ENCODE results near the gene RETREG3. TPM values are rescaled to one million over a fixed set of nuclear protein-coding genes. Genes with fewer than 3 reads are reported as not detected.

The RETREG3 gene
- total and polyA plus RNA-seq, 9 of the 15 experiments (the other 6 are each of a cell fraction or from before 2014, with no cell fraction given) = 4.1 to 39.0 (median 16.9) TPM

GRCh38 chr17:42553161-42553818, 55.9 kb downstream of the RETREG3 start (continued):
- no peak for TF ChIP-seq RAD51 (IDR thresholded peaks at IDR 0.05; ENCODE audit: borderline replicate concordance, low read depth)
- no peak for TF ChIP-seq ARNT (IDR thresholded peaks at IDR 0.05)
- TF ChIP-seq ZNF316 (IDR thresholded peaks at IDR 0.05) = no peak
- TF ChIP-seq ZNF134 (CRISPR knock-in tag; conservative IDR thresholded peaks at IDR 0.05) = no peak
- no peak for TF ChIP-seq STAT5B (CRISPR knock-in tag; IDR thresholded peaks at IDR 0.05)
- TF ChIP-seq GTF2A2 (tag; IDR thresholded peaks at IDR 0.05) = no peak
- 0 out of 2 replicates have a peak, but pooled peaks have one; percentile 22 for TF ChIP-seq MXI1 (IDR thresholded peaks at IDR 0.05; ENCODE audit: low read depth, low read length)
- TF ChIP-seq SP1 (CRISPR knock-in tag; IDR thresholded peaks at IDR 0.05) = no peak
- no peak for TF ChIP-seq ZNF609 (CRISPR knock-in tag; IDR thresholded peaks at IDR 0.05; ENCODE audit: borderline replicate concordance)
- TF ChIP-seq CHCHD3 (CRISPR knock-in tag; IDR thresholded peaks at IDR 0.05) = no peak
- TF ChIP-seq ZNF589 (CRISPR knock-in tag; IDR thresholded peaks at IDR 0.05; ENCODE audit: low read depth) = 0 out of 2 replicates have a peak, but pooled peaks have one; percentile 25
- no peak for TF ChIP-seq ZNF347 (CRISPR knock-in tag; IDR thresholded peaks at IDR 0.05; ENCODE audit: low read depth)
- TF ChIP-seq THRA (IDR thresholded peaks at IDR 0.05) = no peak
- TF ChIP-seq ZNF561 (CRISPR knock-in tag; conservative IDR thresholded peaks at IDR 0.05) = no peak
- TF ChIP-seq ZNF586 (CRISPR knock-in tag; conservative IDR thresholded peaks at IDR 0.05) = no peak
- TF ChIP-seq RAD21 (CRISPR knock-in tag; conservative IDR thresholded peaks at IDR 0.05 in 1 of 2, IDR thresholded peaks at IDR 0.05 in 1 of 2) = peak; percentile 32 to 68; a peak in 3 of 4 replicates
- TF ChIP-seq XRCC3 (IDR thresholded peaks at IDR 0.05) = no peak
- TF ChIP-seq ZNF23 (CRISPR knock-in tag; IDR thresholded peaks at IDR 0.05) = no peak
- TF ChIP-seq ZBTB17 (CRISPR knock-in tag; IDR thresholded peaks at IDR 0.05) = no peak
- no peak for TF ChIP-seq CBX5 (IDR thresholded peaks at IDR 0.05; ENCODE audit: borderline replicate concordance, low read depth)
- no peak for TF ChIP-seq NR2C2 (CRISPR knock-in tag; IDR thresholded peaks at IDR 0.05)
- TF ChIP-seq NR2C2 (tag; IDR thresholded peaks at IDR 0.05) = no peak
- no peak for TF ChIP-seq ATF6 (CRISPR knock-in tag; IDR thresholded peaks at IDR 0.05)
